ENCODE measurements around the gene SLC26A5. TPM values are rescaled to one million over a fixed set of nuclear protein-coding genes. Genes with fewer than 3 reads are reported as not detected.
"Not testable (repeated sequence)": the region's sequence is repeated elsewhere in the genome, so short reads cannot be mapped to it uniquely, and the experiment has no call there.

Gene SLC26A5, protein sequence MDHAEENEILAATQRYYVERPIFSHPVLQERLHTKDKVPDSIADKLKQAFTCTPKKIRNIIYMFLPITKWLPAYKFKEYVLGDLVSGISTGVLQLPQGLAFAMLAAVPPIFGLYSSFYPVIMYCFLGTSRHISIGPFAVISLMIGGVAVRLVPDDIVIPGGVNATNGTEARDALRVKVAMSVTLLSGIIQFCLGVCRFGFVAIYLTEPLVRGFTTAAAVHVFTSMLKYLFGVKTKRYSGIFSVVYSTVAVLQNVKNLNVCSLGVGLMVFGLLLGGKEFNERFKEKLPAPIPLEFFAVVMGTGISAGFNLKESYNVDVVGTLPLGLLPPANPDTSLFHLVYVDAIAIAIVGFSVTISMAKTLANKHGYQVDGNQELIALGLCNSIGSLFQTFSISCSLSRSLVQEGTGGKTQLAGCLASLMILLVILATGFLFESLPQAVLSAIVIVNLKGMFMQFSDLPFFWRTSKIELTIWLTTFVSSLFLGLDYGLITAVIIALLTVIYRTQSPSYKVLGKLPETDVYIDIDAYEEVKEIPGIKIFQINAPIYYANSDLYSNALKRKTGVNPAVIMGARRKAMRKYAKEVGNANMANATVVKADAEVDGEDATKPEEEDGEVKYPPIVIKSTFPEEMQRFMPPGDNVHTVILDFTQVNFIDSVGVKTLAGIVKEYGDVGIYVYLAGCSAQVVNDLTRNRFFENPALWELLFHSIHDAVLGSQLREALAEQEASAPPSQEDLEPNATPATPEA
- under 1 TPM; 0.01 to 0.06 TPM for polyA plus RNA-seq

DNA sequence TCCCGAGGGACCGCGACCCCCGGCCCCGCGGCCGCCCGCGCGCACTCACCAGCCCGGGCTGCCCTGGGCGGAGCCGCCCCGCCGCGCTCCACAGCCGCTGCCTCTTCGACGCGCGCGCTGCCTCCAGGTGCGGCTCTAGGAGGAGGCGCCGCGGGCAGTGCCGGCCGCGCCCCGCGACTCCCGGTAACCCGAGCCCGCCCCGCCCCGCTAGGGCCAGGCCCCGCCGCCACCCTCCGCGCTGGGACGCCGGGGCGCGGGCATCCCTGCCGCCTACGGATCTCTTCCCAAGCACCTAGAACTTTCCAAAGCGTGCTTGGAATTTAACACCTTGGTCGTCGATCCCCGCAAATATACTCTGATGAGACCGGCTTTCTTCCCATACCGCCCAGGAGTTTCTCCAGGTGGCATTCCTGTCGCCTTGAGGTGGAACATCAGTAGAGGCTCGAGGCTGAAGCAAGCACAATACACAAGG is at the start of gene SLC26A5:
Gene SLC26A5, minus strand, starts transcription at position 159 of the 472 bp plus-strand sequence. CDS start 24,693 bp downstream, outside the sequence.
- no peak within 1 kb of the TSS for H3K27ac ChIP-seq (ENCODE audit: low read depth in 2 of 2, low read length in 1 of 2)
- H3K4me1 ChIP-seq (ENCODE audit: control insufficient read depth in 2 of 2, insufficient read depth in 2 of 2, low read length in 1 of 2), result peaks cover 7 to 10% of the 10 kb centered on the region in 2 donors
- H3K27me3 ChIP-seq (ENCODE audit: control insufficient read depth in 1 of 2, insufficient read depth in 2 of 2, low read length in 2 of 2), result peaks cover 4 to 15% of the 10 kb centered on the region in 2 donors
- peak within 1 kb of the TSS; percentile 11 to 34 for H3K4me3 ChIP-seq (ENCODE audit: low read depth in 1 of 2, low read length in 2 of 2)
- 4% methylated on average over 43 to 54 of the region's 54 CpGs for WGBS, 2 donors
- peaks cover 0 to 2% of the 10 kb centered on the region in 2 donors for H3K9me3 ChIP-seq (ENCODE audit: control insufficient read depth in 2 of 2, insufficient read depth in 1 of 2, low read depth in 1 of 2, low read length in 1 of 2)
- H3K36me3 ChIP-seq (ENCODE audit: control insufficient read depth in 2 of 2, insufficient read depth in 2 of 2, low read length in 1 of 2), result no peaks in the 10 kb centered on the region

DNA sequence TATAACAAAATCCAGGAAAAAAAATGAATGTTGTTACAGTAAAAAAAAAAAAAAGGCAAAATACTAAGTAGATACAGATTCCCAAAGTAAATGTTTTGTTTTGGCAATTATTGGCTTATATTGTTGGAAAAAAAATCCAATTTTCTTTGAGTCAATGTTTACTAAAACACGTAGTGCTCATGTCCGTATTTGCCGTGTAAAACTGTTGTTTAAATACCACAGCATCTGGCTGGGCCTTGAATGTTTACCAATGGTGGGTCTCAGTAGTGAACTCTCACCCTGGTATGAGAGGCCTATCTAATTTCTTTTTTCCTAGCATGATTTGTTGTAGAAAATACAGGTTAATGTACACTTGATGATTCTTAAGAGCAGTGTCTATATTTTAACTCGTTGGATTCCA is 41.4 kb upstream of the SLC26A5 start:
- Histone ChIP-seq H3K27me3 (ENCODE audit: control insufficient read depth in 1 of 2, insufficient read depth in 2 of 2, low read length in 2 of 2) (no peaks in the 10 kb centered on the region), H3K4me1 (ENCODE audit: control insufficient read depth in 2 of 2, insufficient read depth in 2 of 2, low read length in 1 of 2) (no peaks in the 10 kb centered on the region), H3K9me3 (ENCODE audit: control insufficient read depth in 2 of 2, insufficient read depth in 1 of 2, low read depth in 1 of 2, low read length in 1 of 2) (no peaks in the 10 kb centered on the region), H3K36me3 (ENCODE audit: control insufficient read depth in 2 of 2, insufficient read depth in 2 of 2, low read length in 1 of 2) (no peaks in the 10 kb centered on the region), H3K4me3 (ENCODE audit: low read depth in 1 of 2, low read length in 2 of 2) (no peak overlapping the region), H3K27ac (ENCODE audit: low read depth in 2 of 2, low read length in 1 of 2) (no peak overlapping the region)
- 42 to 48% methylated on average over 4 of the region's 4 CpGs for WGBS, 2 donors

- not testable (repeated sequence) for H3K27ac ChIP-seq (ENCODE audit: low read depth in 2 of 2, low read length in 1 of 2); H3K4me3 ChIP-seq (ENCODE audit: low read depth in 1 of 2, low read length in 2 of 2); H3K27me3 ChIP-seq (ENCODE audit: control insufficient read depth in 1 of 2, insufficient read depth in 2 of 2, low read length in 2 of 2); H3K36me3 ChIP-seq (ENCODE audit: control insufficient read depth in 2 of 2, insufficient read depth in 2 of 2, low read length in 1 of 2); H3K4me1 ChIP-seq (ENCODE audit: control insufficient read depth in 2 of 2, insufficient read depth in 2 of 2, low read length in 1 of 2); H3K9me3 ChIP-seq (ENCODE audit: control insufficient read depth in 2 of 2, insufficient read depth in 1 of 2, low read depth in 1 of 2, low read length in 1 of 2)
- 93 to 96% methylated on average over 3 of the region's 3 CpGs for WGBS, 2 donors
Measured at GRCh38 chr7:103486873-103487272, 40.9 kb upstream of the SLC26A5 start.

GRCh38 chr7:103480771-103481170 is 34.8 kb upstream of the SLC26A5 start:
- Histone ChIP-seq H3K27ac (ENCODE audit: low read depth in 2 of 2, low read length in 1 of 2) (no peak overlapping the region), H3K9me3 (ENCODE audit: control insufficient read depth in 2 of 2, insufficient read depth in 1 of 2, low read depth in 1 of 2, low read length in 1 of 2) (no peaks in the 10 kb centered on the region), H3K27me3 (ENCODE audit: control insufficient read depth in 1 of 2, insufficient read depth in 2 of 2, low read length in 2 of 2) (no peaks in the 10 kb centered on the region), H3K4me1 (ENCODE audit: control insufficient read depth in 2 of 2, insufficient read depth in 2 of 2, low read length in 1 of 2) (no peaks in the 10 kb centered on the region), H3K4me3 (ENCODE audit: low read depth in 1 of 2, low read length in 2 of 2) (no peak overlapping the region), H3K36me3 (ENCODE audit: control insufficient read depth in 2 of 2, insufficient read depth in 2 of 2, low read length in 1 of 2) (no peaks in the 10 kb centered on the region)
- WGBS, 2 donors, result 62 to 81% methylated on average over 2 of the region's 2 CpGs

DNA sequence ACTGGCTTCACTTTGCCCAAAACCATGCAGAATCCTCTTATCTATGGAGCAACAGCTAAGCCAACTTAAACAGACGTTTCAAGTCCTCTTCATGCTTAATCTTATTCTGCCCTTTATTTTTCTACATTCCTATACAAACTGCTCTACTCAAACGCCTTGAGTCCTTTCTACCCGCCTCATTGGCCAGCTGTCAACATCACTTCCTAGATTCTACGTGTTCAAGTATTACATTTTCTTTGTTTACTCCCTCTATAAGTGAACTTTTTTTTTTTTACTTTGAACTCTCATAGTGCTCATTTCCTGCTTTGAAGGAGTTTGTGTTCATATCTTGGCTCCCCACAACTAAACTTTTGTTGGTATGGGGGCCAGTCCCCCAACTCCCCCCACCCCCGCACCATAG is 28.9 kb upstream of the SLC26A5 start:
- Histone ChIP-seq H3K36me3 (ENCODE audit: control insufficient read depth in 2 of 2, insufficient read depth in 2 of 2, low read length in 1 of 2) (no peaks in the 10 kb centered on the region), H3K27ac (ENCODE audit: low read depth in 2 of 2, low read length in 1 of 2) (no peak overlapping the region), H3K4me3 (ENCODE audit: low read depth in 1 of 2, low read length in 2 of 2) (no peak overlapping the region), H3K9me3 (ENCODE audit: control insufficient read depth in 2 of 2, insufficient read depth in 1 of 2, low read depth in 1 of 2, low read length in 1 of 2) (no peaks in the 10 kb centered on the region), H3K27me3 (ENCODE audit: control insufficient read depth in 1 of 2, insufficient read depth in 2 of 2, low read length in 2 of 2) (no peaks in the 10 kb centered on the region), H3K4me1 (ENCODE audit: control insufficient read depth in 2 of 2, insufficient read depth in 2 of 2, low read length in 1 of 2) (no peaks in the 10 kb centered on the region)
- 24 to 33% methylated on average over 5 of the region's 5 CpGs for WGBS, 2 donors

GRCh38 chr7:103469095-103469948 is 23.3 kb upstream of the SLC26A5 start:
- Histone ChIP-seq H3K9me3 (ENCODE audit: control insufficient read depth in 2 of 2, insufficient read depth in 1 of 2, low read depth in 1 of 2, low read length in 1 of 2) (no peaks in the 10 kb centered on the region), H3K27me3 (ENCODE audit: control insufficient read depth in 1 of 2, insufficient read depth in 2 of 2, low read length in 2 of 2) (no peaks in the 10 kb centered on the region), H3K4me3 (ENCODE audit: low read depth in 1 of 2, low read length in 2 of 2) (no peak overlapping the region), H3K4me1 (ENCODE audit: control insufficient read depth in 2 of 2, insufficient read depth in 2 of 2, low read length in 1 of 2) (no peaks in the 10 kb centered on the region), H3K27ac (ENCODE audit: low read depth in 2 of 2, low read length in 1 of 2) (no peak overlapping the region), H3K36me3 (ENCODE audit: control insufficient read depth in 2 of 2, insufficient read depth in 2 of 2, low read length in 1 of 2) (no peaks in the 10 kb centered on the region)
- 80 to 87% methylated on average over 4 of the region's 4 CpGs for WGBS, 2 donors

- Histone ChIP-seq H3K27ac (ENCODE audit: low read depth in 2 of 2, low read length in 1 of 2) (no peak overlapping the region), H3K4me3 (ENCODE audit: low read depth in 1 of 2, low read length in 2 of 2) (no peak overlapping the region), H3K4me1 (ENCODE audit: control insufficient read depth in 2 of 2, insufficient read depth in 2 of 2, low read length in 1 of 2) (no peaks in the 10 kb centered on the region), H3K27me3 (ENCODE audit: control insufficient read depth in 1 of 2, insufficient read depth in 2 of 2, low read length in 2 of 2) (no peaks in the 10 kb centered on the region), H3K9me3 (ENCODE audit: control insufficient read depth in 2 of 2, insufficient read depth in 1 of 2, low read depth in 1 of 2, low read length in 1 of 2) (no peaks in the 10 kb centered on the region), H3K36me3 (ENCODE audit: control insufficient read depth in 2 of 2, insufficient read depth in 2 of 2, low read length in 1 of 2) (no peaks in the 10 kb centered on the region)
- 47 to 51% methylated on average over 3 of the region's 3 CpGs for WGBS, 2 donors
Measured at GRCh38 chr7:103466814-103467213, 20.8 kb upstream of the SLC26A5 start.

GRCh38 chr7:103462358-103462757 is 16.4 kb upstream of the SLC26A5 start:
- Histone ChIP-seq H3K9me3 (ENCODE audit: control insufficient read depth in 2 of 2, insufficient read depth in 1 of 2, low read depth in 1 of 2, low read length in 1 of 2) (no peaks in the 10 kb centered on the region), H3K4me3 (ENCODE audit: low read depth in 1 of 2, low read length in 2 of 2) (no peak overlapping the region), H3K27me3 (ENCODE audit: control insufficient read depth in 1 of 2, insufficient read depth in 2 of 2, low read length in 2 of 2) (no peaks in the 10 kb centered on the region), H3K27ac (ENCODE audit: low read depth in 2 of 2, low read length in 1 of 2) (no peak overlapping the region), H3K4me1 (ENCODE audit: control insufficient read depth in 2 of 2, insufficient read depth in 2 of 2, low read length in 1 of 2) (no peaks in the 10 kb centered on the region), H3K36me3 (ENCODE audit: control insufficient read depth in 2 of 2, insufficient read depth in 2 of 2, low read length in 1 of 2) (no peaks in the 10 kb centered on the region)
- WGBS, 2 donors, result 77 to 80% methylated on average over 7 of the region's 7 CpGs

All from esophagus (tissue), 2 donors.